Caco-2 (cell line): Measurements from ENCODE around the gene ZNF611. TPM values are rescaled to one million over a fixed set of nuclear protein-coding genes. Genes with fewer than 3 reads are reported as not detected.
A peak's percentile ranks its signal among the peaks of the same experiment; 100 is the strongest.
"Not testable (repeated sequence)": the region's sequence is repeated elsewhere in the genome, so short reads cannot be mapped to it uniquely, and the experiment has no call there.

ENCODE experiments used
- BruUV-seq: library from RNA; stranded (reverse); fragments of 400-500 nt; replicated peaks from 2 replicates; lab custom pipeline; 2021; lab: Mats Ljungman, UMichigan
- CTCF ChIA-PET: fragments of 300-600 bp; sonication (Branson Sonifier 250); formaldehyde crosslinking; loops from one replicate; lab custom pipeline; 2022; ENCODE audit warnings: antibody characterized with exemption; lab: Charles Lee
- POLR2A ChIA-PET: fragments of 300-600 bp; sonication (Branson Sonifier 250); formaldehyde crosslinking; loops from one replicate; lab custom pipeline; 2022; ENCODE audit warnings: antibody characterized with exemption; lab: Charles Lee
- DNase-seq, 2 experiments: peaks; one replicate each; pipeline versions ENCODE4 v3.0.0 to v3.0.0-alpha.2; 2020 to 2022
- H3K27me3 ChIP-seq: replicated peaks from 2 replicates; pipeline ENCODE4 v1.6.0; 2011; ENCODE audit warnings: low read length; ENCODE audit not compliant: control insufficient read depth, insufficient read depth
- H3K36me3 ChIP-seq: 2 replicates; pipeline ENCODE4 v1.5.1; 2011; ENCODE audit warnings: low read length; ENCODE audit not compliant: control insufficient read depth, insufficient read depth
- H3K4me1 ChIP-seq: fragments of 250-450 bp; sonication (Bioruptor Pico); 2 replicates; pipeline ENCODE4 v1.5.1; 2020; ENCODE audit warnings: mild to moderate bottlenecking
- H3K4me3 ChIP-seq: 2 replicates; pipeline ENCODE4 v1.5.1; 2011; ENCODE audit warnings: low read depth, mild to moderate bottlenecking, control low read depth, low read length
- H3K9me3 ChIP-seq: fragments of 250-450 bp; sonication (Bioruptor Pico); 2 replicates; pipeline ENCODE4 v1.5.1; 2020; ENCODE audit warnings: mild to moderate bottlenecking, moderate library complexity
- H3K27ac Mint-ChIP-seq: one replicate; pipeline ENCODE4 v1.8.0; 2022; ENCODE audit warnings: mixed read lengths; ENCODE audit not compliant: unreplicated experiment
- H3K27me3 Mint-ChIP-seq: one replicate; pipeline ENCODE4 v1.8.0; 2022; ENCODE audit warnings: mixed read lengths; ENCODE audit not compliant: insufficient read depth, unreplicated experiment
- H3K36me3 Mint-ChIP-seq: one replicate; pipeline ENCODE4 v1.8.0; 2022; ENCODE audit warnings: mild to moderate bottlenecking, mixed read lengths; ENCODE audit not compliant: insufficient read depth, unreplicated experiment
- H3K4me1 Mint-ChIP-seq: one replicate; pipeline ENCODE4 v1.8.0; 2022; ENCODE audit warnings: low read depth, mixed read lengths; ENCODE audit not compliant: unreplicated experiment
- H3K4me3 Mint-ChIP-seq: one replicate; pipeline ENCODE4 v1.8.0; 2022; ENCODE audit warnings: mild to moderate bottlenecking, moderate library complexity, mixed read lengths; ENCODE audit not compliant: unreplicated experiment
- H3K9me3 Mint-ChIP-seq: one replicate; pipeline ENCODE4 v1.8.0; 2022; ENCODE audit warnings: mixed read lengths; ENCODE audit not compliant: unreplicated experiment
- intact Hi-C: fragments of 100-400 bp; cut with micrococcal nuclease; formaldehyde crosslinking; loops from one replicate; pipeline ENCODE4 v1.10.0; 2022; ENCODE audit not compliant: unreplicated experiment
- total RNA-seq: library from RNA; stranded (reverse); gene quantifications from 2 replicates; pipeline ENCODE4 v1.2.3, GENCODE V29; 2022
- TF ChIP-seq, protein P1 (sequence below), 2 experiments: fragments of 200-600 bp in 1 of 2; IDR thresholded peaks; 1 replicate in 1 of 2; 2 replicates in 1 of 2; pipeline versions ENCODE4 v1.5.1 to v1.8.0; 2011 to 2022; ENCODE audit warnings: antibody characterized with exemption in 1 of 2, control low read depth in 1 of 2, inconsistent platforms in 1 of 2, low read depth in 1 of 2, low read length in 1 of 2, mild to moderate bottlenecking in 1 of 2, moderate library complexity in 1 of 2; ENCODE audit not compliant: insufficient read depth in 1 of 2, severe bottlenecking in 1 of 2, unreplicated experiment in 1 of 2

ZNF611 gene
- total RNA-seq, 1 experiment from 2014 or later: 27.5 TPM

DNA sequence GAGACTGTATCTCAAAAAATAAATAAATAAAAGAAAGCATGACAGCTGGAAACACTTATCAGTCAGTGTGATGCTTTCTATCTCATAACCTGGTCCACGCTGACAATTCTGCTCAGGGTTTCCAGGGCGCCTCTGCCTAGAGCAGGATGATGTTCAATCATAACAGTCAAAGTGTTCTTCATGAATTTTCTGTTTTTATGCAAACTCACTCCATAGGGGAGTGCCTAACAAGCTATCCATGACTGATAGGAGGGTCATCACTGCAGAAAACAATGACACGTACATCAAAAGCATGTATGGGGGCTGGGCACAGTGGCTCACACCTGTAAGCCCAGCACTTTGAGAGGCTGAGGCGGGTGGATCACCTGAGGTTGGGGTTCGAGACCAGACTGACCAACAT lies 55.2 kb downstream of the ZNF611 start:
- Histone ChIP-seq H3K36me3 (no peaks in the 10 kb centered on the region; the same call in 1 of the 2 replicates), H3K9me3 (peaks cover 5% of the 10 kb centered on the region; the same call in 1 of the 2 replicates), H3K27me3 (no peaks in the 10 kb centered on the region), H3K4me3 (no peak overlapping the region), H3K4me1 (no peaks in the 10 kb centered on the region)
- TF ChIP-seq, protein P1, sequence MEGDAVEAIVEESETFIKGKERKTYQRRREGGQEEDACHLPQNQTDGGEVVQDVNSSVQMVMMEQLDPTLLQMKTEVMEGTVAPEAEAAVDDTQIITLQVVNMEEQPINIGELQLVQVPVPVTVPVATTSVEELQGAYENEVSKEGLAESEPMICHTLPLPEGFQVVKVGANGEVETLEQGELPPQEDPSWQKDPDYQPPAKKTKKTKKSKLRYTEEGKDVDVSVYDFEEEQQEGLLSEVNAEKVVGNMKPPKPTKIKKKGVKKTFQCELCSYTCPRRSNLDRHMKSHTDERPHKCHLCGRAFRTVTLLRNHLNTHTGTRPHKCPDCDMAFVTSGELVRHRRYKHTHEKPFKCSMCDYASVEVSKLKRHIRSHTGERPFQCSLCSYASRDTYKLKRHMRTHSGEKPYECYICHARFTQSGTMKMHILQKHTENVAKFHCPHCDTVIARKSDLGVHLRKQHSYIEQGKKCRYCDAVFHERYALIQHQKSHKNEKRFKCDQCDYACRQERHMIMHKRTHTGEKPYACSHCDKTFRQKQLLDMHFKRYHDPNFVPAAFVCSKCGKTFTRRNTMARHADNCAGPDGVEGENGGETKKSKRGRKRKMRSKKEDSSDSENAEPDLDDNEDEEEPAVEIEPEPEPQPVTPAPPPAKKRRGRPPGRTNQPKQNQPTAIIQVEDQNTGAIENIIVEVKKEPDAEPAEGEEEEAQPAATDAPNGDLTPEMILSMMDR (IDR thresholded peaks at IDR 0.05; ENCODE audit: insufficient read depth in 1 of 2, low read depth in 1 of 2, low read length in 1 of 2, severe bottlenecking in 1 of 2, unreplicated experiment in 1 of 2): no peak
- no TSS peak for BruUV-seq
- intact Hi-C loops: no loop called here
- Mint-ChIP-seq H3K9me3 (no peaks in the 10 kb centered on the region), H3K27me3 (no peaks in the 10 kb centered on the region), H3K4me1 (no peaks in the 10 kb centered on the region), H3K27ac (no peak overlapping the region), H3K4me3 (no peak overlapping the region), H3K36me3 (peaks cover 43% of the 10 kb centered on the region)
- no peak for DNase-seq
- CTCF ChIA-PET: no interaction called here
- POLR2A ChIA-PET: no interaction called here

DNA sequence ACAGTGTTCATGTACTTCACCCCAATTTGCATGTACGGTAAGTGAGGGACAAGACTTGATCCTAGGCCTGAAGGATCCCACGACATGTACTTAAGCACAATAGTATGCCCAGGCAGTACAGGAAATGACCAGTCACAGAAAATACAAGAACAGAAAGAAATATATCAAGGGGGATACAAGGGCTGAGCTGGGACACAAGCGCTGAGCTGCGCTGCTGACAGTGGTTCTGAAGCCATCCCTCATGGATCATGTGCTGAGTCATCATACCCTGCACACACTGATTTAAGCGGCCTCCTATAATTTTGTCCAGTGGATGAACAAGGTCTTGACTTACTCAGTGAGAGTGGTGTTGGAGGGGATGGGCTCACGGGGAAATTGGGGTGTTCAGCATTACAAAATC lies 59.6 kb downstream of the ZNF611 start:
- H3K36me3 ChIP-seq, H3K27me3 ChIP-seq, H3K9me3 ChIP-seq, H3K27ac Mint-ChIP-seq, H3K4me3 Mint-ChIP-seq, POLR2A ChIA-PET, H3K27me3 Mint-ChIP-seq, H3K4me3 ChIP-seq, BruUV-seq, DNase-seq, intact Hi-C loops, H3K4me1 Mint-ChIP-seq, H3K4me1 ChIP-seq, CTCF ChIA-PET, H3K9me3 Mint-ChIP-seq: not testable (repeated sequence)
- H3K36me3 Mint-ChIP-seq: peaks cover 55% of the 10 kb centered on the region

DNA sequence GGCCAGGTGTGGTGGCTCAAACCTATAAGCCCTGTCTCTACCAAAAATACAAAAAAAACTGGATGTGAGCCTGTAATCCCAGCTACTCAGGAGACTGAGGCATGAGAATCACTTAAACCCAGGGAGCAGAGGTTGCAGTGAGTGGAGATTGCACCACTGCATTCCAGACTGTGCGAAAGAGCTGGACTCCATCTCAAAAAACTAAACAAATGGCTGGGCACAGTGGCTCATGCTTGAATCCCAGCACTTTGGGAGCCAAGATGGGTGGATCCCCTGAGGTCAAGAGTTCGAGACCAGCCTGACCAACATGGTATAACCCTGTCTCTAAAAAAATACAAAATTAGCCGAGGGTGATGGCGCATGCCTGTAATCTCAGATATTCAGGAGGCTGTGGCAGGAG lies 61.8 kb downstream of the ZNF611 start:
- no peaks in the 10 kb centered on the region for H3K27me3 ChIP-seq
- Mint-ChIP-seq H3K9me3 (peaks cover 10% of the 10 kb centered on the region), H3K27me3 (no peaks in the 10 kb centered on the region), H3K4me3 (no peak overlapping the region), H3K4me1 (peaks cover 7% of the 10 kb centered on the region), H3K36me3 (peaks cover 54% of the 10 kb centered on the region), H3K27ac (no peak overlapping the region)
- H3K4me1 ChIP-seq: no peaks in the 10 kb centered on the region
- POLR2A ChIA-PET: no interaction called here
- intact Hi-C loops: no loop called here
- H3K4me3 ChIP-seq: no peak overlapping the region
- no TSS peak for BruUV-seq
- peaks cover 5% of the 10 kb centered on the region for H3K9me3 ChIP-seq
- DNase-seq: no peak
- TF ChIP-seq, protein P1 (IDR thresholded peaks at IDR 0.05; ENCODE audit: insufficient read depth in 1 of 2, low read depth in 1 of 2, low read length in 1 of 2, severe bottlenecking in 1 of 2, unreplicated experiment in 1 of 2): no peak
- no peaks in the 10 kb centered on the region for H3K36me3 ChIP-seq
- CTCF ChIA-PET: no interaction called here

DNA sequence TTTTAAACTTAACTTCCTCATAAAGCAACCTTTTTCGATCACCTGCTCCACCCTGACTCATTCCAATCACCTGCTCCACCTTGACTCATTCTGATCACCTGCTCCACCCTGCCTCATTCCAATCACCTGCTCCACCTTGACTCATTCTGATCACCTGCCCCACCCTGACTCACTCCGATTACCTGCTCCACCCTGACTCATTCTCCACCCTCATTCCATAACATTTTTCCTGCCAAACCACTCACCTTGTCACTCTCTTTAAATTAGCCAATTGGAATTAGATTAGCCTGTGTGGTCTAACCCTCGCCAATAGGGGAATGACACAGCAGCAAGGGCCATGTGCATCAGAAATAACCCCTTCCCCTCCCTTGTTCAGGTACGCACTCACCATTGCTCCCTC lies 64.8 kb downstream of the ZNF611 start:
- Histone ChIP-seq H3K36me3 (no peaks in the 10 kb centered on the region), H3K4me3 (no peak overlapping the region), H3K4me1 (no peaks in the 10 kb centered on the region), H3K9me3 (no peaks in the 10 kb centered on the region; the same call in 1 of the 2 replicates), H3K27me3 (no peaks in the 10 kb centered on the region)
- CTCF ChIA-PET: no interaction called here
- H3K4me3 Mint-ChIP-seq: no peak overlapping the region
- no peaks in the 10 kb centered on the region for H3K27me3 Mint-ChIP-seq
- POLR2A ChIA-PET: no interaction called here
- intact Hi-C loops: no loop called here
- H3K4me1 Mint-ChIP-seq: peaks cover 7% of the 10 kb centered on the region
- H3K27ac Mint-ChIP-seq: peak overlapping the region; percentile 23
- H3K9me3 Mint-ChIP-seq: peaks cover 19% of the 10 kb centered on the region
- peak; percentile 19 to 46 for DNase-seq
- BruUV-seq: no TSS peak
- peaks cover 44% of the 10 kb centered on the region for H3K36me3 Mint-ChIP-seq
- TF ChIP-seq, protein P1 (IDR thresholded peaks at IDR 0.05; ENCODE audit: insufficient read depth in 1 of 2, low read depth in 1 of 2, low read length in 1 of 2, severe bottlenecking in 1 of 2, unreplicated experiment in 1 of 2): no peak
